Sigmoid colon (tissue), 7 donors: ENCODE results near the gene TM4SF5. TPM values are rescaled to one million over a fixed set of nuclear protein-coding genes. Genes with fewer than 3 reads are reported as not detected.

Experiments used
- DNase-seq: peaks from one replicate; pipeline ENCODE4 v3.0.0-alpha.2; 2019
- H3K27ac ChIP-seq, 4 donors: fragments of 200-600 bp; sonication (generic); one replicate each; pipeline ENCODE4 v1.5.1; 2016 to 2019; ENCODE audit warnings: mild to moderate bottlenecking in 1 of 4
- H3K27me3 ChIP-seq, 3 donors: fragments of 200-600 bp; sonication (generic); one replicate each; pipeline ENCODE4 v1.5.1; 2019; ENCODE audit warnings: mild to moderate bottlenecking in 1 of 3
- H3K36me3 ChIP-seq, 4 donors: fragments of 200-600 bp; sonication (generic); one replicate each; pipeline ENCODE4 v1.5.1; 2016 to 2019
- H3K4me1 ChIP-seq, 4 donors: fragments of 200-600 bp; sonication (generic); one replicate each; pipeline ENCODE4 v1.5.1; 2017 to 2019
- H3K4me3 ChIP-seq, 4 donors: fragments of 200-600 bp; sonication (generic); one replicate each; pipeline ENCODE4 v1.5.1; 2017 to 2019; ENCODE audit warnings: mild to moderate bottlenecking in 2 of 4, moderate library complexity in 1 of 4
- H3K9me3 ChIP-seq, 4 donors: fragments of 200-600 bp in 3 of 4; sonication (generic) in 3 of 4; one replicate each; pipeline versions ENCODE4 v1.5.1 to v1.6.1; 2013 to 2019
- CTCF ChIP-seq, 4 experiments: fragments of 450-650 bp in 3 of 4; fragments of 200-600 bp in 1 of 4; IDR thresholded peaks; one replicate each; pipeline ENCODE4 v1.5.1; 2016 to 2019; ENCODE audit warnings: antibody characterized with exemption in 4 of 4, mild to moderate bottlenecking in 3 of 4, moderate library complexity in 2 of 4
- EP300 ChIP-seq, 4 donors: sonication (generic); formaldehyde crosslinking; IDR thresholded peaks; one replicate each; pipeline ENCODE4 v1.6.1; 2017; ENCODE audit warnings: antibody characterized with exemption in 4 of 4
- POLR2A ChIP-seq, 2 donors: fragments of 450-650 bp; IDR thresholded peaks; one replicate each; pipeline ENCODE4 v1.6.1; 2016; ENCODE audit warnings: antibody characterized with exemption in 2 of 2, mild to moderate bottlenecking in 2 of 2, moderate library complexity in 2 of 2
- POLR2AphosphoS5 ChIP-seq, 4 donors: sonication (generic); formaldehyde crosslinking; IDR thresholded peaks; one replicate each; pipeline ENCODE4 v1.6.1; 2017; ENCODE audit warnings: antibody characterized with exemption in 4 of 4
- WGBS, 2 donors: extraction: QIAGEN DNeasy Blood & Tissue Kit; methylation state at CpG; one replicate each; pipeline ENCODE4 v1.1.7; 2013; 5-methylcytosine and 5-hydroxymethylcytosine counted together
- intact Hi-C: fragments of 100-400 bp; cut with DNase I; formaldehyde crosslinking; loops from one replicate; pipeline ENCODE4 v1.15.1; 2023
- polyA plus RNA-seq, 3 donors: library from polyadenylated mRNA; stranded (reverse); fragments of 200-250 nt; gene quantifications; one replicate each; pipeline ENCODE4 v1.2.3, GENCODE V29; 2013
- total RNA-seq, 4 donors: library from RNA; depleted of rRNA; stranded (reverse); fragments of >200 nt; gene quantifications; one replicate each; pipeline ENCODE4 v1.1.0, GENCODE V29; 2016
- donor health status: healthy with polysubstance abuse.
- donor health status: Bipolar disorder and iron deficiency.
- donor health status: healthy.

The TM4SF5 gene
- total and polyA plus RNA-seq, 7 donors, result 7.8 to 19.2 (median 11.1) TPM; not detected in 4

- intact Hi-C loops, result no loop called here
- H3K36me3 ChIP-seq, result peaks cover 10 to 48% (median 10%) of the 10 kb centered on the region in 4 donors
- WGBS, 2 donors, result 94% methylated on average over 13 of the region's 13 CpGs
These were observed 45.1 kb downstream of the TM4SF5 start for GRCh38 chr17:4816826-4817225.

GRCh38 chr17:4818276-4818675 lies 46.6 kb downstream of the TM4SF5 start:
- Histone ChIP-seq H3K27me3 (no peaks in the 10 kb centered on the region), H3K4me3 (no peak overlapping the region), H3K27ac (no peak overlapping the region), H3K9me3 (no peaks in the 10 kb centered on the region), H3K4me1 (no peaks in the 10 kb centered on the region), H3K36me3 (peaks cover 10 to 62% (median 10%) of the 10 kb centered on the region in 4 donors)
- intact Hi-C loops, result no loop called here
- no peak for DNase-seq
- 80 to 83% methylated on average over 12 of the region's 12 CpGs for WGBS, 2 donors
- TF ChIP-seq POLR2A (IDR thresholded peaks at IDR 0.05) (no peak), CTCF (IDR thresholded peaks at IDR 0.05) (no peak), EP300 (IDR thresholded peaks at IDR 0.05) (no peak), POLR2AphosphoS5 (IDR thresholded peaks at IDR 0.05) (no peak)

More at GRCh38 chr17:4816826-4817225, 45.1 kb downstream of the TM4SF5 start:
- TF ChIP-seq EP300 (IDR thresholded peaks at IDR 0.05) (no peak), POLR2AphosphoS5 (IDR thresholded peaks at IDR 0.05) (no peak), POLR2A (IDR thresholded peaks at IDR 0.05) (no peak), CTCF (IDR thresholded peaks at IDR 0.05) (no peak)
- Histone ChIP-seq H3K27me3 (no peaks in the 10 kb centered on the region), H3K4me3 (no peak overlapping the region), H3K27ac (no peak overlapping the region), H3K9me3 (no peaks in the 10 kb centered on the region), H3K4me1 (no peaks in the 10 kb centered on the region)
- DNase-seq, result no peak

GRCh38 chr17:4822835-4823234 lies 51.1 kb downstream of the TM4SF5 start:
- 82 to 85% methylated on average over 3 of the region's 3 CpGs for WGBS, 2 donors
- Histone ChIP-seq H3K36me3 (peaks cover 0 to 44% (median 3%) of the 10 kb centered on the region in 4 donors), H3K4me1 (no peaks in the 10 kb centered on the region), H3K4me3 (no peak overlapping the region), H3K27ac (no peak overlapping the region), H3K9me3 (no peaks in the 10 kb centered on the region), H3K27me3 (no peaks in the 10 kb centered on the region)
- no peak for TF ChIP-seq EP300 (IDR thresholded peaks at IDR 0.05)
- no peak for TF ChIP-seq POLR2A (IDR thresholded peaks at IDR 0.05)
- no peak for TF ChIP-seq CTCF (IDR thresholded peaks at IDR 0.05)
- TF ChIP-seq POLR2AphosphoS5 (IDR thresholded peaks at IDR 0.05), result no peak
- intact Hi-C loops, result no loop called here
- DNase-seq, result no peak

- no peaks in the 10 kb centered on the region for H3K9me3 ChIP-seq
- H3K4me1 ChIP-seq, result no peaks in the 10 kb centered on the region
- H3K4me3 ChIP-seq, result no peak overlapping the region
- 52 to 72% methylated on average over 12 of the region's 12 CpGs for WGBS, 2 donors
- DNase-seq, result no peak
- TF ChIP-seq EP300 (IDR thresholded peaks at IDR 0.05), result no peak
- TF ChIP-seq POLR2A (IDR thresholded peaks at IDR 0.05), result no peak
- no peak for TF ChIP-seq CTCF (IDR thresholded peaks at IDR 0.05)
- no peak for TF ChIP-seq POLR2AphosphoS5 (IDR thresholded peaks at IDR 0.05)
- peaks cover 0 to 44% (median 2%) of the 10 kb centered on the region in 4 donors for H3K36me3 ChIP-seq
- H3K27ac ChIP-seq, result no peak overlapping the region
- intact Hi-C loops, result no loop called here
- no peaks in the 10 kb centered on the region for H3K27me3 ChIP-seq
These were observed 51.8 kb downstream of the TM4SF5 start for GRCh38 chr17:4823373-4824089.
